MCF 10A (cell line): ENCODE data around the gene GNG7. TPM values are rescaled to one million over a fixed set of nuclear protein-coding genes. Genes with fewer than 3 reads are reported as not detected.

Source experiments
- BruUV-seq: library from RNA; stranded (reverse); fragments of 400-500 nt; replicated peaks from 2 replicates; lab custom pipeline; 2021; lab: Mats Ljungman, UMichigan
- CTCF ChIA-PET: fragments of 300-600 bp; sonication (Branson Sonifier 250); formaldehyde crosslinking; extraction: SDS; loops from one replicate; lab custom pipeline; 2021; ENCODE audit warnings: antibody characterized with exemption, inconsistent platforms; lab: Yijun Ruan, JAX
- POLR2A ChIA-PET: fragments of 300-600, 350-650 bp; sonication (Branson Sonifier 250); formaldehyde crosslinking; extraction: SDS; loops from one replicate; lab custom pipeline; 2020; ENCODE audit warnings: antibody characterized with exemption, inconsistent platforms; lab: Yijun Ruan, JAX
- DNase-seq: peaks from one replicate; pipeline ENCODE4 v3.0.0-alpha.2; 2018; ENCODE audit not compliant: unreplicated experiment
- H3K27ac Mint-ChIP-seq: one replicate; pipeline ENCODE4 v1.8.0; 2022; ENCODE audit warnings: mild to moderate bottlenecking, low read depth, mixed read lengths; ENCODE audit not compliant: unreplicated experiment
- H3K27me3 Mint-ChIP-seq: one replicate; pipeline ENCODE4 v1.8.0; 2022; ENCODE audit warnings: mixed read lengths; ENCODE audit not compliant: insufficient read depth, unreplicated experiment
- H3K36me3 Mint-ChIP-seq: one replicate; pipeline ENCODE4 v1.8.0; 2022; ENCODE audit warnings: mild to moderate bottlenecking, moderate library complexity, mixed read lengths; ENCODE audit not compliant: insufficient read depth, unreplicated experiment
- H3K4me1 Mint-ChIP-seq: one replicate; pipeline ENCODE4 v1.8.0; 2022; ENCODE audit warnings: mixed read lengths; ENCODE audit not compliant: insufficient read depth, unreplicated experiment
- H3K4me3 Mint-ChIP-seq: one replicate; pipeline ENCODE4 v1.8.0; 2022; ENCODE audit warnings: mild to moderate bottlenecking, moderate library complexity, mixed read lengths; ENCODE audit not compliant: unreplicated experiment
- H3K9me3 Mint-ChIP-seq: one replicate; pipeline ENCODE4 v1.8.0; 2022; ENCODE audit warnings: mixed read lengths; ENCODE audit not compliant: unreplicated experiment
- intact Hi-C: fragments of 100-400 bp; cut with micrococcal nuclease; formaldehyde crosslinking; loops from 2 replicates; pipeline ENCODE4 v1.14.1; 2022
- total RNA-seq: library from RNA; stranded (reverse); gene quantifications from 2 replicates; pipeline ENCODE4 v1.2.3, GENCODE V29; 2022
- TF ChIP-seq, protein P1 (sequence below): fragments of 200-600 bp; IDR thresholded peaks from one replicate; pipeline ENCODE4 v1.8.0; 2022; ENCODE audit warnings: antibody characterized with exemption, mild to moderate bottlenecking; ENCODE audit not compliant: unreplicated experiment

Gene GNG7
- total RNA-seq, 1 experiment from 2014 or later, result 0.51 TPM

DNA sequence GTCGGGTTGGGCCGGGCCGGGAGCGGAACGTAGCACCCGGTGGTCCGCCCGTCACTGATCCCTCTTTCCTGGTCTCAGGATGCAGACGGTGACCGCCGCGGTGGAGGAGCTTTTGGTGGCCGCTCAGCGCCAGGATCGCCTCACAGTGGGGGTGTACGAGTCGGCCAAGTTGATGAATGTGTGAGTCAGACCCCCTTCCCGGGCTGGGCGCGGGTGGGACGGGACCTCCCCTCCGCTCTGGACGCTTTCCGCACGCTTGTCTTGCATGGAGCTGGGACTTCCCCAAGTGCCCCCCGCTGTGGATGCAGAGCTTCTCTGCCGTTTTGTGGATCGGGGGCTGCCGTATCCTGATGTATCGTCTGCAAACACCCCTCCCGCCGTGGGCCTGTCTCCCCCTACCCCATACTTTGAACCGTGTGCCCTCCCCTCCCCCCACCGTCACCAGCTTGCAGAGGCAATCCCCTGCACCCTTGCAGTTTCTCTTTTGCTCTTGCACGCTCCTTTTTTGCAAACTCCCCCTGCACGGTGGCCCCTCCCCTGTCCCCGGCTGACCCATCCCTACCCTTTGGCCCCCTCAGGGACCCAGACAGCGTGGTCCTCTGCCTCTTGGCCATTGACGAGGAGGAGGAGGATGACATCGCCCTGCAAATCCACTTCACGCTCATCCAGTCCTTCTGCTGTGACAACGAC is 225.9 kb downstream of the GNG7 start:
- Mint-ChIP-seq H3K27me3 (no peaks in the 10 kb centered on the region), H3K27ac (peak overlapping the region; percentile 89), H3K4me1 (peaks cover 9% of the 10 kb centered on the region), H3K4me3 (peak overlapping the region; percentile 98), H3K9me3 (no peaks in the 10 kb centered on the region), H3K36me3 (peaks cover 40% of the 10 kb centered on the region)
- peak; percentile 67 for DNase-seq
- TF ChIP-seq, protein P1, sequence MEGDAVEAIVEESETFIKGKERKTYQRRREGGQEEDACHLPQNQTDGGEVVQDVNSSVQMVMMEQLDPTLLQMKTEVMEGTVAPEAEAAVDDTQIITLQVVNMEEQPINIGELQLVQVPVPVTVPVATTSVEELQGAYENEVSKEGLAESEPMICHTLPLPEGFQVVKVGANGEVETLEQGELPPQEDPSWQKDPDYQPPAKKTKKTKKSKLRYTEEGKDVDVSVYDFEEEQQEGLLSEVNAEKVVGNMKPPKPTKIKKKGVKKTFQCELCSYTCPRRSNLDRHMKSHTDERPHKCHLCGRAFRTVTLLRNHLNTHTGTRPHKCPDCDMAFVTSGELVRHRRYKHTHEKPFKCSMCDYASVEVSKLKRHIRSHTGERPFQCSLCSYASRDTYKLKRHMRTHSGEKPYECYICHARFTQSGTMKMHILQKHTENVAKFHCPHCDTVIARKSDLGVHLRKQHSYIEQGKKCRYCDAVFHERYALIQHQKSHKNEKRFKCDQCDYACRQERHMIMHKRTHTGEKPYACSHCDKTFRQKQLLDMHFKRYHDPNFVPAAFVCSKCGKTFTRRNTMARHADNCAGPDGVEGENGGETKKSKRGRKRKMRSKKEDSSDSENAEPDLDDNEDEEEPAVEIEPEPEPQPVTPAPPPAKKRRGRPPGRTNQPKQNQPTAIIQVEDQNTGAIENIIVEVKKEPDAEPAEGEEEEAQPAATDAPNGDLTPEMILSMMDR, result no peak
- intact Hi-C loops, result loop anchor here (5.0 kb wide), 1 partner anchor 151 kb away; no protein-coding TSS in a partner anchor
- POLR2A ChIA-PET, result interaction anchor here (0.7 to 8.0 kb wide), 35 partner anchors 8 to 1286 kb away, joined by 3 to 190 read pairs (median 6); partner anchors contain the start of genes LMNB2, MRPL54, PLEKHJ1 and TIMM13
- BruUV-seq, result TSS peak; percentile 91
- CTCF ChIA-PET, result interaction anchor here (0.7 to 4.1 kb wide), 17 partner anchors 15 to 258 kb away, joined by 3 to 62 read pairs (median 3); no protein-coding TSS in a partner anchor

DNA sequence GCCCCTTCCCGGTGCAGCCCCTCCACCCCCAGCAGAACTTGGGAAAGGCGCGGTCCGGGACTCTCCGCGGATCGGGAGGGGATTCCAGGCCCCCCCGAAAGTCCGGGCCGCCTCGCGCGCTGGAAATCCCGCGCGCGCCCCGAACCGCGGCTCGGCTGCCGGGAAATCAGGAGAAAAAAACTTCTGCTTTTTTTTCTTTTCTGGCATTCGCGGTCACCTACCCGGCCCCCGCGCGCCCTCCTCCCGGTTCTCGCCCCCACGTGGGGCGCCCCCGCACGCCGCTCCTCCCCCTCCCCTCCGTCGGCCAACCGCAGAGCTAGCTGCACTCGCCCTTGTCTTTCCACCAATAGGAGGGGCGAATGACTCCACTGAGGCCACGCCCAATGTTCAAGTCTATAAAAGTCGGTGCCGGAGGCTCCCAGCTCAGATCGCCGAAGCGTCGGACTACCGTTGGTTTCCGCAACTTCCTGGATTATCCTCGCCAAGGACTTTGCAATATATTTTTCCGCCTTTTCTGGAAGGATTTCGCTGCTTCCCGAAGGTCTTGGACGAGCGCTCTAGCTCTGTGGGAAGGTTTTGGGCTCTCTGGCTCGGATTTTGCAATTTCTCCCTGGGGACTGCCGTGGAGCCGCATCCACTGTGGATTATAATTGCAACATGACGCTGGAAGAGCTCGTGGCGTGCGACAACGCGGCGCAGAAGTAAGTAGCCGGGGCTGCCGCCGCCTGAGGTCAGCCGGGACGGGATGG is 226.6 kb downstream of the GNG7 start, which contains the start of gene GADD45B:
TSS of gene GADD45B (plus strand) at position 426 of the 749 bp plus-strand sequence. CDS start at position 658, 232 bp downstream.
- Mint-ChIP-seq H3K36me3 (peaks cover 36% of the 10 kb centered on the region), H3K9me3 (no peaks in the 10 kb centered on the region), H3K27ac (peak within 1 kb of the TSS; percentile 89), H3K4me3 (peak within 1 kb of the TSS; percentile 98), H3K4me1 (peaks cover 9% of the 10 kb centered on the region), H3K27me3 (no peaks in the 10 kb centered on the region)
- intact Hi-C loops, result loop anchor here (5.0 kb wide), 1 partner anchor 151 kb away; no protein-coding TSS in a partner anchor
- TF ChIP-seq, protein P1, result no peak
- BruUV-seq, result no TSS peak
- POLR2A ChIA-PET, result interaction anchor here (0.7 to 8.0 kb wide), 35 partner anchors 9 to 1287 kb away, joined by 3 to 190 read pairs (median 6); partner anchors contain the start of genes LMNB2, MRPL54, SGTA and TIMM13
- CTCF ChIA-PET, result interaction anchor here (0.8 to 4.1 kb wide), 13 partner anchors 16 to 160 kb away, joined by 3 to 62 read pairs (median 3); no protein-coding TSS in a partner anchor
- peak; percentile 98 for DNase-seq

DNA sequence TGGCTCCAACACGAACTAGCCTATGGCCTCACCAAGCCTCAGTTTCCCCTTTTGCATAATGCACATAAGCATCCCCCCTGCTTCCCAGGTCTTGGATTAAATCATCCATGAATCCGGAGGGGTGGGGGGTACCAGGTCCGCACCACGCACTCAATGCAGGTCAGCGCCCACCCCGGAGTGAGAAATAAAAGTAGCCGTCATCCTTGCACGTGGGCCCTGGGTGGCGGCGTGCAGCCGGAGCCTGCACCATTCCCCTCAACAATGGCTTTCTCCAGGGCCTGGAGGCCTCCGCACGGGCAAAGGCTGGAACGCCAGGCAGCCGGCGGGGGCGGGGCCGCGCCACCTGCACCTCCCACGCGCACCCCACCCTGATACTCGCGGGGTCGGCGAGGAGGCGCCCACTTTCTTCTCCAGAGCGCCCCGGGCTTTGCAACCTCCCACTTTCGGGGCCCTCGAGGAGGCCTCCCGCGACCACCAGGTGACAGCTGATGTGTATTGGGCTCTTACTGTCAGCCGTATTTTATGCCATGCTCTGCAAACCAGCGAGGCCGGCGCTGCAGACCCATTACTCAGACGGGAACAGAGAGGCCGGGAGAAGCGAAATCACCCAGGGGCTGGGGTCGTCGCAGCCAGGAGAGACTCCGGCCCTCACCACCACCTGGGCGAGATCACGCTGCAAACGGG is 227.3 kb downstream of the GNG7 start:
- ChIA-PET CTCF (interaction anchor here (1.3 to 4.1 kb wide), 4 partner anchors 68 to 135 kb away, joined by 3 to 62 read pairs (median 20); no protein-coding TSS in a partner anchor), POLR2A (interaction anchor here (0.7 to 8.0 kb wide), 26 partner anchors 9 to 425 kb away, joined by 3 to 190 read pairs (median 14); partner anchors contain the start of genes LMNB2, SGTA, TIMM13 and ZNF57)
- Mint-ChIP-seq H3K4me1 (peaks cover 9% of the 10 kb centered on the region), H3K36me3 (peaks cover 36% of the 10 kb centered on the region), H3K4me3 (peak overlapping the region; percentile 98), H3K27me3 (no peaks in the 10 kb centered on the region), H3K9me3 (no peaks in the 10 kb centered on the region), H3K27ac (peak overlapping the region; percentile 89)
- TF ChIP-seq, protein P1, result no peak
- no TSS peak for BruUV-seq
- intact Hi-C loops, result loop anchor here (5.0 kb wide), 1 partner anchor 152 kb away; no protein-coding TSS in a partner anchor
- DNase-seq, result peak; percentile 71
